GM21390 (cell line): Measurements from ENCODE around the gene LCN12.

Source experiments
- ATAC-seq: cut with Tn5 transposase; IDR thresholded peaks from one replicate; pipeline ENCODE4 v1.9.1; 2021; ENCODE audit not compliant: unreplicated experiment

LCN12 gene

DNA sequence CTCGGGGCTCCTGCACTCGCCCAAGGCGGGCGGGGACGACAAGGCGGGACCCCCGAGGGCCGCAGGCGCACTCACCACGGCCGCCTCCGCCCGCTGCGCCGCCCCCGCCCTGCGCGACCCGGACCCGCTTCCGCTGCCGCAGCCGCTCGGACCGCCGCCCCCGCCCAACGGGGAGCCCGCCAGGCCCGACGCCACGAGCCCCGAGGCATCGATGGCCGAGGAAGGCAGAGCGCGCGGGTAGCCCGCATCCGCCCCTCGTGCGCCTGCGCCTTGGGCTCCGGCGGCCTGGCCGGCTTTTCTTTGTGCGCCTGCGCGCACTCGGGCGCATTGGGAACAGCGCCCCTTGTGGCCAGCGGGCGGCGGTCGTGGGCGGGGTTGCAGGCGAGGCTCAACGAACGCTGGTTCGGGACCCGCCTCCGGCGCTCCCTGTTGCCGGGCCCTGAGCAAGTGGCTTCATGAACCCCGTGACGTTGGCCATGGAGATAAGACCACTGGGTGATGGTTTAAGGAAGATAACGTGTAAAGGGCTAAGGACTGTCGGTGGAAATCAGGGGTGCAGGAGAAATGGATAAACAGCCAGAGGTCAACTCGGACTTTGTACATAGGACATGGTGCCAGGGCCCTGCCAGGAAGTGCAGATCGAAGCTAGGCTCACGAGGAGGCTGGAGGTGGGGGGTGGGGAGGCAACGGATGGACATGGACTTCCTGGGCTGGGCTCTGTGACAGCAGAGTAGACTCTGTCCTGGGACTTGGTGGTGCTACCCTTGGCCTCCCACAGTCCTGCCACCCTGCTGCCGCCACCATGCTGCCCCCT is 7.3 kb upstream of the LCN12 start, which contains the start of the genes C8G and FBXW5:
TSS of gene C8G (plus strand) at position 725 of the 814 bp plus-strand sequence. CDS start at position 803, 78 bp downstream.
TSS of gene FBXW5 (minus strand) at position 220 of the 814 bp plus-strand sequence. CDS start 655 bp downstream, outside the sequence.
- ATAC-seq: peak; percentile 56

DNA sequence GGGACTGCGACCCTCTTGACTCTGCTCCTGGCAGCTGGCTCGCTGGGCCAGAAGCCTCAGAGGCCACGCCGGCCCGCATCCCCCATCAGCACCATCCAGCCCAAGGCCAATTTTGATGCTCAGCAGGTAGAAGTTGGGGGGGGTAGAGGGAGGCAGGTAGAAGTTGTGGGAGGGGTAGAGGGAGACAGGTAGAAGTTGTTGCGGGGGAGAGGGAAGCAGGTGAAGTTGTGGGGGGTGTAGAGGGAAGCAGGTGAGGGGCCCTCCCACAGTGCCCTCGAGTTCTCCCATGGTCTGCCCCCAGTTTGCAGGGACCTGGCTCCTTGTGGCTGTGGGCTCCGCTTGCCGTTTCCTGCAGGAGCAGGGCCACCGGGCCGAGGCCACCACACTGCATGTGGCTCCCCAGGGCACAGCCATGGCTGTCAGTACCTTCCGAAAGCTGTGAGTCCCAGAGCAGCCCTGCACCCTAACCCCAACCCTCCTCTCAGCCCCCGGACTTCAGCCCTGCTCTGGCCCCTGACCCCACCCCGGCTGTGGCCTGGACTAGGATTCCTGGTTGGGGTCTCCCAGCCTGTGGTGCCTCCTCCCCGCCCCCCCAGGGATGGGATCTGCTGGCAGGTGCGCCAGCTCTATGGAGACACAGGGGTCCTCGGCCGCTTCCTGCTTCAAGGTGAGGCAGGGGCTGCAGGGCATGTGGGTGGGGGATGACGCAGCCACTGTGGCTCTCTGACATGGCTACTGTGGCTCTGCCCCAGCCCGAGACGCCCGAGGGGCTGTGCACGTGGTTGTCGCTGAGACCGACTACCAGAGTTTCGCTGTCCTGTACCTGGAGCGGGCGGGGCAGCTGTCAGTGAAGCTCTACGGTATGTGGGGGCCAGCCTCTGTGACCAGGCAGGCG is 6.5 kb upstream of the LCN12 start:
- ATAC-seq: no peak

DNA sequence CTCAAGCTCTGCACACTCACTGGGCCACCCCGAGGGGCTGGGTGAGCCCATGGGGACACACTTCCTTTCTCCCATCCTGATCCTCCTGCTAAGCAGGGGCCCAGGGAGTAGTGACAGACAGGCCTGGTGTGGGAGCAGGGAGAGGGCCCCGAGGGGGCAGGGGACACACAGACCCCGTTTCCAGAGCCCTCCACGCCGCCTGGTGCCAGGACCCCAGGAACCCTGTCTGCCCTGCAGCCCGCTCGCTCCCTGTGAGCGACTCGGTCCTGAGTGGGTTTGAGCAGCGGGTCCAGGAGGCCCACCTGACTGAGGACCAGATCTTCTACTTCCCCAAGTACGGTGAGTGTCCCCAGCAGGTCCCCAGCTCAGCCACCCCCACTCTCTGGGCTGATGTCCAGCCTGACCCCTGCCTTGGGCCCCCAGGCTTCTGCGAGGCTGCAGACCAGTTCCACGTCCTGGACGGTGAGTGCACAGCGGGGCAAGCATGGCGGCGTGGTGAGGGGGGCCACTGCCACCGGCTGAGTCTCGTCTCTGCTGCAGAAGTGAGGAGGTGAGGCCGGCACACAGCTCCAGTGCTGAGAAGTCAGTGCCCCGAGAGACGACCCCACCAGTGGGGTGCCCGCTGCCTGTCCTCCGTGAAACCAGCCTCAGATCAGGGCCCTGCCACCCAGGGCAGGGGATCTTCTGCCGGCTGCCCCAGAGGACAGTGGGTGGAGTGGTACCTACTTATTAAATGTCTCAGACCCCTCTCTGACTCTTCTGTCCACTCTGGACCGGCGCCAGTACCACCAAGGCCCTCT is 5.6 kb upstream of the LCN12 start:
- ATAC-seq: no peak

- ATAC-seq: no peak
Measured at GRCh38 chr9:136947028-136947891, 4.8 kb upstream of the LCN12 start.

DNA sequence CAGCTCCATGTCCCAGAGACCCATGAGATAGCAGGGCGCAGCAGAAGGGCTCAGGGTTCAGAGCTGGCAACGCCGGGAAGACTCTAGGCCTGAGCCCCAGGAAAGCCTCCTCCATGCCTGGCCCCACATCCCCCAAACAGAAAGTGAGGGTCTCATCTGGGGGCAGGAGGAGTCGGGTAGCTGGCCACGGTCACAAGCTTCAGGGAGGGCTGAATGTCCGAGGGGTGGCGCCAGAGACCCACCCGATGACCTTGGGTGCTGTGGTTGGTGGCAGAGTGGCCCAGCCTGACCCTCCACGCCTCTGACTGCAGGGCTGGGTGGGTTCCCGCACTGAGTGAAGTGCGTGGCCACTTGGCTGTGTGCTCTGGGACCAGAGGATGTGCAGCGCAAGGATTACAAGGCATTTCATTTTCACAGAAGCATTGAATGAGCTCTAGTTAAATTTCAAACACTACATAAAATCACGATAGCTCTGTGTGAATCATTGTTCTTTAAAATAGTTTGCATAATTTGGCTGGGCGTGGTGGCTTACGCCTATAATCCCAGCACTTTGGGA is 4.0 kb upstream of the LCN12 start:
- no peak for ATAC-seq

DNA sequence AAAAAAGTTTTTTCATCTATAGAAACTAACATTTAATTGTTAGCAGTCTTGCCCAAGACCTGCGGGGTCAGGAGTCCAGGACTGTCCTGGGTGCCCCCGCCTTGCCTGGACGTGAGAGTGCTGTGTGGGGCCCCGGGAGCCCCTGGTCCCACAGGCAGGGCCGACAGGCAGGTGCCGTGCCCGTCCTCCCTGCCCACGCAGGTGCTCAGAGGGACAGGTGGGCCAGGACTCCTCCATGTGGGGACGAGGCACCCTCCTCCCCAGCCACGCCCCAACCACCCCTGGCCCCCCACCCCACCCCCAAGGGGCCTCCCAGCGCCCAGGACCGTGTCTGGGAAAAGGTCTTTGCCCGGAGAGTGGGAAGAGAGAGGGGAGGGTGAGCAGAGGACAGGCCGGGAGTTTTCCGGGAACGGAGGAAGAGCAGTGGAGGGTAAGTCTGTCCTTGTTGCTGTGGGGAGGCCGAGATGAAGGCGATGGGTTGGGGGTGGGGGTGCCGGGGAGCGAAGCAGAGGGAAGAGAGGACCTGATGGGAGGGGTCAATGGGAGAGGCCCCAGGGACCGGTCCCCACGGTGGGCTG is 2.7 kb upstream of the LCN12 start:
- no peak for ATAC-seq

- ATAC-seq: peak; percentile 85
Measured at GRCh38 chr9:136949817-136950655, 2.0 kb upstream of the LCN12 start.

GRCh38 chr9:136950656-136951276 is 1.3 kb upstream of the LCN12 start:
- no peak for ATAC-seq

- no peak for ATAC-seq
Measured at GRCh38 chr9:136952321-136952850, 313 bp downstream of the LCN12 start.

GRCh38 chr9:136952876-136953770 is 1.1 kb downstream of the LCN12 start:
- no peak for ATAC-seq

- no peak for ATAC-seq
Measured at GRCh38 chr9:136953771-136954269, 1.7 kb downstream of the LCN12 start.

DNA sequence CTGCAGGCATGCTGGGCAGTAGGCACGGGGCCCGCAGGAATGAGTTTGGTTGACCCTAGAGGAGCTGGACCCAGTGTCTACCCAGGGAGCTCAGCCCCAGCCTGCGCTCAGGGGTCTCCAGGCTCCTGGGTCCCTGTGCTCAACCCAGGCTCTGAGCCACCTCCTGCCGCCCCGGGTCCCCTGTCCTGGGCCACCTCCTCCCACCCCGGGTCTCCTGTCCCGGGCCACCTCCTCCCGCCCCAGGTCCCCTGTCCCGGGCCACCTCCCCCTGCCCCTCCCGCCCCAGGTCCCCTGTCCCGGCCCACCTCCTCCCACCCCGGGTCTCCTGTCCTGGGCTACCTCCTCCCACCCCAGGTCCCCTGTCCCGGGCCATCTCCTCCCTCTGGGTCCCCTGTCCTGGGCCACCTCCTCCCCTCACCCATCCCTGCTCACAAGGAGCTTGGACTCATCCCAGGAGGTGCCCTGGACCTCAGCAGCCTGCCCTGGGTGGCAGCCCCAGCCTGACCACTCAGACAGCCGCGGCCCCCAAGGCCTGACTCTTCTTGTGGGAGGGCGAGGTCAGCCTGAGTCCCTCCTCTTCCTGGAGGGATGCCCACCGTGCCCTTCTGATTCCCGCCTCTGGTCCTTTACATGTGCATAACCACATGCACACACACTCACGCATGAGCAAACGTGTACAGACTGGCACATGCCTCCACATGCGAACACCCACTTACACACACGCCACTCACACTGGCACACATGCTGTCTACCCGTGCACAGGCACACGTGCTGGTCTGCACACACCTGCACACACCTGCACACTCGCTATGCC is 2.4 kb downstream of the LCN12 start:
- ATAC-seq: no peak

DNA sequence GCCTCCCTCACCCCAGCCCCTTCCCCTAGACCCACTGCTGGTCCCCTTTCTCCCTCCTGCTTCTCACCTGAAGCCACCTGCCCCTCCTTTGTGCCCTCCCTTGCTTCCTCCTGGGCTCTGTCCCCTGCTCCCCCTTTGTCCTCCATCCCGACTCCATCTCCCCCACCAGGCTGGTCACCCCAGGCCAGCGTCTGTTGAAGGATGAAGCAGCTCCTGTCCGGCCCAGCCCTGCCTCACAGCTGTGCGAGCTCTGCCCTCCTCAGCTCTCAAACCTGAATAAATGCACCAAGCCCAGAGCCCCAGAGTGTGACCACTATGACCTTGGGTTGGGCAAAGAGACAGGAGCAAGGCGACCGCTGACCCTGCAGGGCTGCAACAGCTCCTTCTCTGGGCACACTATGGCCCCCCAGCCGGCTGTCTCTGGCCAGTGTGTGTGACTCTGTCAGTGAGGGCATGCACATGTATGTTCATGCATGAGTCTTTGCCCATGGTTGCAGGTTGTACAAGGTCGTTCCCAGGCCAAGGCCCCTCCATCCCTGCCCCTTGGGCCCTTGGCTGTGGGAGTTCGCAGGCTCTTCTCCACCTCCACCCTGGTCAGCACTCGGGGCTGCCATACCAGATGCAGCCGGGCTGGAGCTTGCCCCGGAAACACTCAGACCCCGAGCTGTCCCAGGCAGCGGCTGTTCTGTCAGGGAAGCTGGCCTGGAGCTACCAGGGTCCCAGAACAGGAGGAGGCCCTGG is 3.3 kb downstream of the LCN12 start:
- no peak for ATAC-seq

DNA sequence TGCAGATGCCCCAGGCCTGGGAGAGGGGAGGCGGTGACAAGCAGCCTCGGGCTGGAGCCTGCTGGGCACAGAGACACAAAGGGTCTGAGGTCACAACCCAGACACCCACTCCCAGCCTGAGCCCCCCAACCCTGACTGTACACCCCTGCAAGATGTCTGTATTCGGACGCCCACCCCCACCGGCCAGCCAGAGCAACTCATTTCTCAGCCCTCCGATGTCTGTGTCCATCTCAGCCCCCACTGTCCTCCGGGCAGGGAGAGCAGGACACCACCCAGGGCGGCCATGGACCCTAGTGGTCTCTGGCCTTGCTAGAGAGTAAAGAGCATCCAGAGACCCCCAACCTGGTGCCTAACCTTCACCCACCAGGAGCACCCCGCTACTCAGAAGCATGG is 3.9 kb downstream of the LCN12 start:
- no peak for ATAC-seq

- no peak for ATAC-seq
Measured at GRCh38 chr9:136956604-136957003, 4.5 kb downstream of the LCN12 start.
